ENCODE results near the gene TMEM144. TPM values are rescaled to one million over a fixed set of nuclear protein-coding genes. Genes with fewer than 3 reads are reported as not detected.

TMEM144 gene
- total RNA-seq, 1 donor from 2014 or later: 4.0 TPM

DNA sequence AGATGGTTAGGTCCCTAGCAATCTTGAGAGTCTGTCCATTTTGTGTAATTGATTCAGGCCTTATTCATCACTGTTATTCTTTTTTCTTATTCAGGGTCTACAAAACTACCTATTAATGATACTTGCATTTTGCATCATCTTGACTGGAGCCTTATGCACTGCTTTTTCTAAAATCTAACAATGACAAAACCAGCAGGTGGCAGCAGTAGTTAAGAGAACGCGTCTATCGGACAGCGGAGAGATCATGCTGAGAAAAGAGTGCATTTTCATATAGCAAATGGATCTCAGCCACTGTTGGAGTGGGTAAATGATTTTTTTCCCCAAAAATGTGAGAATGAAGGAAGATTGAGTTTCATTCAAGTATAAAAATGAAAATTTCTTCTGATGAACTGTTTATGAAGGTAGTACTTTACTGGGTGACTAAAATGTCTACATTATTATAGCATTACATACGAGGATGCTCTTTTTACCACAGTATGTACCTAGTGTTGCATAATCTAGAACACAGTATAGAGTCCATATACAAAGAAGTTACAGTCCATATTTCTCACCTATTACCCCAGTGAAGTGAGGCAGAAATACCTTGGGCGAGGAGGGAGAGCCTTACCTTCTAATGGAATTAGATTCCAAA lies 43.2 kb downstream of the TMEM144 start:
- no peaks in the 10 kb centered on the region for H3K9me3 ChIP-seq
- no peaks in the 10 kb centered on the region for H3K36me3 ChIP-seq
- peak overlapping the region; percentile 40 to 49 for H3K27ac ChIP-seq
- H3K4me3 ChIP-seq: peak overlapping the region in 1 of 2 donors; percentile 2
- no peaks in the 10 kb centered on the region for H3K27me3 ChIP-seq
- intact Hi-C loops (cut with DNase I): loop anchor here (1.0 to 5.0 kb wide), 2 partner anchors 61 to 81 kb away; partner anchors contain the start of gene GASK1B
- DNase-seq (ENCODE audit: low spot score in 2 of 2): peak in 1 of 2 donors; percentile 72
- H3K4me1 ChIP-seq: no peaks in the 10 kb centered on the region
- TF ChIP-seq, protein P1, sequence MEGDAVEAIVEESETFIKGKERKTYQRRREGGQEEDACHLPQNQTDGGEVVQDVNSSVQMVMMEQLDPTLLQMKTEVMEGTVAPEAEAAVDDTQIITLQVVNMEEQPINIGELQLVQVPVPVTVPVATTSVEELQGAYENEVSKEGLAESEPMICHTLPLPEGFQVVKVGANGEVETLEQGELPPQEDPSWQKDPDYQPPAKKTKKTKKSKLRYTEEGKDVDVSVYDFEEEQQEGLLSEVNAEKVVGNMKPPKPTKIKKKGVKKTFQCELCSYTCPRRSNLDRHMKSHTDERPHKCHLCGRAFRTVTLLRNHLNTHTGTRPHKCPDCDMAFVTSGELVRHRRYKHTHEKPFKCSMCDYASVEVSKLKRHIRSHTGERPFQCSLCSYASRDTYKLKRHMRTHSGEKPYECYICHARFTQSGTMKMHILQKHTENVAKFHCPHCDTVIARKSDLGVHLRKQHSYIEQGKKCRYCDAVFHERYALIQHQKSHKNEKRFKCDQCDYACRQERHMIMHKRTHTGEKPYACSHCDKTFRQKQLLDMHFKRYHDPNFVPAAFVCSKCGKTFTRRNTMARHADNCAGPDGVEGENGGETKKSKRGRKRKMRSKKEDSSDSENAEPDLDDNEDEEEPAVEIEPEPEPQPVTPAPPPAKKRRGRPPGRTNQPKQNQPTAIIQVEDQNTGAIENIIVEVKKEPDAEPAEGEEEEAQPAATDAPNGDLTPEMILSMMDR (IDR thresholded peaks at IDR 0.05): peak; percentile 47 to 73 (median 57)

DNA sequence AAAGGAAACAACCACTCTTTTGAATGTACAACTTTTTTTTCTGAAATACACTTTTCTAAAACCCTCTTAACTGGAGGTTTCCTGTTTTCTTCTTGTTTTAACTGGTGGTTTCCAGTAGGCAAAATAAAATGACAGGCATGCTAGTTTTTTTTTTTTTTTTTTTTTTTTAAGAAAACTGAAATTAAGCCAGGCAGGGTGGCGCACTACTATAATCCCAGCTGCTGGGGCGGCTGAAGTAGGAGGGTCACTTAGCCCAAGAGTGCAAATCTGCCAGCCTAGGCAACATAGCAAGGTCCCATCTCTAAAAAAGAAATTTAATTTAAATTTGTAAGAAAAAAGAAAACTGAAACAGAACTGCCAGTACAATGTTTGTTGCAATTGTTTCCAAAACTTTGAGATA lies 44.0 kb downstream of the TMEM144 start:
- Histone ChIP-seq H3K27ac (peak overlapping the region; percentile 40 to 49), H3K27me3 (no peaks in the 10 kb centered on the region), H3K4me3 (no peak overlapping the region), H3K4me1 (no peaks in the 10 kb centered on the region), H3K9me3 (no peaks in the 10 kb centered on the region), H3K36me3 (no peaks in the 10 kb centered on the region)
- DNase-seq (ENCODE audit: low spot score in 2 of 2): no peak
- intact Hi-C loops (cut with DNase I): loop anchor here (5.0 kb wide), 1 partner anchor 82 kb away; the partner anchor contains the start of gene GASK1B
- TF ChIP-seq, protein P1 (IDR thresholded peaks at IDR 0.05): no peak

DNA sequence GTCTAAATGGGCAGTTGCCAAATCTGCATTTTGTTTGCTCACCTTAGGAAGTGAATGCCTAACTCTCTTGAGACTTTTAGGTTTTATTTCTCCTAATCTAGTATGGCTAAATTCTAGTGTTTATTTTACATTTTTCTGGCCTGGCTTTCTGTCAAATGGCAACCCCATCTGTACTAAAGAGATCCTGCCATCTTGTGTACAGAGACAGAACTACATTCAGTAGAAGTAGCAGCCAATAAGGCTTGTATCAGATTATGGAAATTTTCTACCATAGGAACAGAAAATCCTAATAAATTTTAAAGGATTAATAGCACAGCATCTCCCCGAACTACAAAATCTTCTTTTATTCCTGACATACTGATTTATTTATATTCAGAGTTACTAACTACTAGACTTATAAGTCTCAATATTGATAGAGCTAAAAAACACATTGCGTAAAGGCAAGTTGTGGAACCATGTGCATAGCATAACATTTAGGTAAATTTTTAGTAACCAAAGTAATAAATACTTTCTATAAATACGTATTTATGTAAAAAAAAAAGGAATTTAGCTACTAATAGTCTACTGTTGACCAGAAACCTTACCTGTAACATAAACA lies 45.5 kb downstream of the TMEM144 start:
- Histone ChIP-seq H3K4me1 (no peaks in the 10 kb centered on the region), H3K9me3 (no peaks in the 10 kb centered on the region), H3K36me3 (no peaks in the 10 kb centered on the region), H3K27ac (no peak overlapping the region), H3K4me3 (no peak overlapping the region), H3K27me3 (no peaks in the 10 kb centered on the region)
- DNase-seq (ENCODE audit: low spot score in 2 of 2): no peak
- TF ChIP-seq, protein P1 (IDR thresholded peaks at IDR 0.05): peak; percentile 74 to 88 (median 82)
- intact Hi-C loops (cut with DNase I): loop anchor here (1.0 kb wide), 1 partner anchor 264 kb away; no protein-coding TSS in a partner anchor

DNA sequence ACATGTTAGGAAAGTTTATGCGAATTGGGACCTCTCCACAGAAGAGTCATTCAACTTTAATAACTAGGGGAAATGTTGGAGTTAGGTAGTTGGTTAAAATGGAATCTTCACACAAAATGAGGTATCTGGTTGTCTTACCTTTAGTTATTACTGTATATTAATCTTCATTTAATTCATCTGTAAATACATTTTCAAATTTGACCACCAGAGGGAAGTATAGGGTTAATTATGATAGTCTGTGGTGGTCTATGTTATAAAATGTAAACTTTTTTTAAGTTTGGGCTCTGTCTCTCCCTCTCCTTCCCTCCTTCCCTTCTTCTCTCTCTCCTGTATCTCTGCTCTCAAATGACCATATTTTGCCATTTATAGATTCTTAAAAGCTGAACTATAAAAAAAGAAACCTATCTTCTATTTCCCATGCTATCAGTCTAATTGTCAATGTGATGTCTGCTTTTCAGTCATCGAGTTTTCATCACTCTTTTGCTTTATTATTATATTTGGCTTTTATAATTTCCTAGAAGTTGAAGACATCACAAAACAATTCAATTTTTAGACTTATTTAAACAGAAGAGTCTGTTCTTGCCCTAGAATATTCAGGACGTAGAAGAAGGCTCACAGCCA lies 49.8 kb downstream of the TMEM144 start:
- H3K36me3 ChIP-seq: no peaks in the 10 kb centered on the region
- peak overlapping the region in 1 of 2 donors; percentile 46 for H3K4me3 ChIP-seq
- TF ChIP-seq, protein P1 (IDR thresholded peaks at IDR 0.05): peak; percentile 32 to 49 (median 45)
- intact Hi-C loops (cut with DNase I): loop anchor here (1.0 to 5.0 kb wide), 2 partner anchors 365 to 412 kb away; partner anchors contain the start of genes C4orf46 and ETFDH
- no peaks in the 10 kb centered on the region for H3K9me3 ChIP-seq
- no peak for DNase-seq (ENCODE audit: low spot score in 2 of 2)
- H3K27ac ChIP-seq: peak overlapping the region in 1 of 2 donors; percentile 27
- H3K27me3 ChIP-seq: no peaks in the 10 kb centered on the region
- no peaks in the 10 kb centered on the region for H3K4me1 ChIP-seq

DNA sequence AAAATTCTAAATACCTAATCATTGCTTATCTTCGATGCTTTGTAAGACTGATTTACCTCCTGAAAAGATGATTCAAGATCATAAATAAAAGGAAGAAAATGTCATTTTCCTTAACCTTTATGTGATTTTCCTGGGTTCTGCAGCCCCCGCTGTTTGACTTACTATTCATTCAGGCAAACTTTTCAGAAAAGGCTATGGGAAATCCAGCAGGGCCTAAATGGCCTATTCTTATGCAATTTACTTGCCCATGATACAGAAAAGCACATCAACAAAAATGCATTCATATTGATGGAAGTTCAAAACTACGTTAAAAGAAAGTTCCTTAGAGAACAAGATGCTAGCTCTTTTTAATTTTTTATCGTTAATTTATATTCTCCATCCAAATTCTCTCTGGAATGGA lies 51.2 kb downstream of the TMEM144 start:
- no peak for DNase-seq (ENCODE audit: low spot score in 2 of 2)
- TF ChIP-seq, protein P1 (IDR thresholded peaks at IDR 0.05): no peak
- Histone ChIP-seq H3K27ac (no peak overlapping the region), H3K27me3 (no peaks in the 10 kb centered on the region), H3K36me3 (no peaks in the 10 kb centered on the region), H3K4me3 (no peak overlapping the region), H3K9me3 (no peaks in the 10 kb centered on the region), H3K4me1 (no peaks in the 10 kb centered on the region)
- intact Hi-C loops (cut with DNase I): loop anchor here (5.0 kb wide), 1 partner anchor 411 kb away; the partner anchor contains the start of genes C4orf46 and ETFDH

All from ascending aorta (tissue), 2 donors.